Left lung (tissue), 10 donors: ENCODE results near the gene MYO1G. TPM values are rescaled to one million over a fixed set of nuclear protein-coding genes. Genes with fewer than 3 reads are reported as not detected.

Experiments used
- ATAC-seq: fragments of 200-7000 bp; cut with Tn5 transposase; one replicate; pipeline ENCODE4 v1.9.1; 2020; ENCODE audit warnings: moderate library complexity
- DNase-seq, 4 donors: peaks; one replicate each; pipeline ENCODE4 v3.0.0-alpha.2; 2013 to 2020
- H3K27ac ChIP-seq, 2 donors: fragments of 200-600 bp; sonication (generic) in 1 of 2; one replicate each; pipeline versions ENCODE4 v1.5.0 to v1.8.0; 2020 to 2021
- H3K27me3 ChIP-seq, 2 donors: fragments of 200-600 bp; sonication (generic) in 1 of 2; one replicate each; pipeline versions ENCODE4 v1.5.0 to v1.8.0; 2020 to 2021
- H3K36me3 ChIP-seq, 2 donors: fragments of 200-600 bp; sonication (generic) in 1 of 2; one replicate each; pipeline versions ENCODE4 v1.5.0 to v1.8.0; 2020 to 2021
- H3K4me1 ChIP-seq, 2 donors: fragments of 200-600 bp; one replicate each; pipeline ENCODE4 v1.8.0; 2021
- H3K4me3 ChIP-seq, 2 donors: fragments of 200-600 bp; sonication (generic) in 1 of 2; one replicate each; pipeline versions ENCODE4 v1.5.0 to v1.8.0; 2020 to 2021; ENCODE audit warnings: mild to moderate bottlenecking in 1 of 2
- H3K9me3 ChIP-seq, 2 donors: fragments of 200-600 bp; sonication (generic) in 1 of 2; one replicate each; pipeline versions ENCODE4 v1.5.0 to v1.8.0; 2020 to 2021
- CTCF ChIP-seq, 2 donors: fragments of 200-600 bp; sonication (generic) in 1 of 2; IDR thresholded peaks; one replicate each; pipeline versions ENCODE4 v1.5.0 to v1.8.0; 2021; ENCODE audit warnings: antibody characterized with exemption in 2 of 2
- intact Hi-C, 2 donors: fragments of 100-400 bp; cut with DNase I; formaldehyde crosslinking; loops; one replicate each; pipeline versions ENCODE4 v1.11.2 to v1.14.2; 2022
- polyA plus RNA-seq, 6 donors: library from polyadenylated mRNA; unstranded; fragments of 120-200 nt; gene quantifications; one replicate each; pipeline ENCODE4 v1.2.1, GENCODE V29; 2013; ENCODE audit not compliant: insufficient read length in 6 of 6
- total RNA-seq, 2 donors: library from RNA; stranded (reverse); fragmentation: NEBNext Ultra II Directional; extraction: Animal tissue kit (Norgen Biotek cat#: 25700); gene quantifications; one replicate each; pipeline ENCODE4 v1.2.1, GENCODE V29; 2021
- donor health status: DM: no; HTN: yes; CAD: no.
- donor health status: DM: no; HTN: no; CAD: no.

The MYO1G gene
- total and polyA plus RNA-seq, 8 donors = 1.1 to 40.9 (median 1.6) TPM

- no peak for ATAC-seq
- intact Hi-C loops = no loop called here
These were observed 38.4 kb upstream of the MYO1G start for GRCh38 chr7:45017253-45017652.

GRCh38 chr7:45015313-45015712 lies 36.5 kb upstream of the MYO1G start:
- DNase-seq (no peak), ATAC-seq (no peak)
- intact Hi-C loops = no loop called here
- Histone ChIP-seq H3K27me3 (no peaks in the 10 kb centered on the region), H3K4me3 (no peak overlapping the region), H3K27ac (no peak overlapping the region), H3K36me3 (peaks cover 0 to 20% of the 10 kb centered on the region in 2 donors), H3K9me3 (no peaks in the 10 kb centered on the region), H3K4me1 (peaks cover 0 to 17% of the 10 kb centered on the region in 2 donors)
- no peak for TF ChIP-seq CTCF (IDR thresholded peaks at IDR 0.05)

More at GRCh38 chr7:45017253-45017652, 38.4 kb upstream of the MYO1G start:
- H3K4me3 ChIP-seq = no peak overlapping the region
- no peaks in the 10 kb centered on the region for H3K9me3 ChIP-seq
- no peak overlapping the region for H3K27ac ChIP-seq
- H3K4me1 ChIP-seq = peaks cover 0 to 28% of the 10 kb centered on the region in 2 donors
- DNase-seq = no peak
- H3K36me3 ChIP-seq = peaks cover 0 to 19% of the 10 kb centered on the region in 2 donors
- TF ChIP-seq CTCF (IDR thresholded peaks at IDR 0.05) = no peak
- no peaks in the 10 kb centered on the region for H3K27me3 ChIP-seq

GRCh38 chr7:45013465-45013967 lies 34.7 kb upstream of the MYO1G start:
- intact Hi-C loops = no loop called here
- no peak for TF ChIP-seq CTCF (IDR thresholded peaks at IDR 0.05)
- Histone ChIP-seq H3K27me3 (no peaks in the 10 kb centered on the region), H3K36me3 (peaks cover 0 to 6% of the 10 kb centered on the region in 2 donors), H3K4me3 (no peak overlapping the region), H3K27ac (no peak overlapping the region), H3K4me1 (peaks cover 5 to 17% of the 10 kb centered on the region in 2 donors), H3K9me3 (no peaks in the 10 kb centered on the region)
- ATAC-seq (no peak), DNase-seq (no peak)

GRCh38 chr7:45007571-45008328 lies 28.9 kb upstream of the MYO1G start:
- intact Hi-C loops = no loop called here
- ATAC-seq (no peak), DNase-seq (no peak)
- Histone ChIP-seq H3K4me3 (no peak overlapping the region), H3K27me3 (no peaks in the 10 kb centered on the region), H3K36me3 (peaks cover 0 to 11% of the 10 kb centered on the region in 2 donors), H3K27ac (no peak overlapping the region), H3K4me1 (peaks cover 5 to 13% of the 10 kb centered on the region in 2 donors), H3K9me3 (no peaks in the 10 kb centered on the region)
- no peak for TF ChIP-seq CTCF (IDR thresholded peaks at IDR 0.05)

GRCh38 chr7:45007106-45007505 lies 28.3 kb upstream of the MYO1G start:
- Histone ChIP-seq H3K9me3 (no peaks in the 10 kb centered on the region), H3K27ac (no peak overlapping the region), H3K27me3 (no peaks in the 10 kb centered on the region), H3K4me1 (peaks cover 7 to 16% of the 10 kb centered on the region in 2 donors), H3K36me3 (peaks cover 0 to 5% of the 10 kb centered on the region in 2 donors), H3K4me3 (no peak overlapping the region)
- no peak for ATAC-seq
- intact Hi-C loops = no loop called here
- TF ChIP-seq CTCF (IDR thresholded peaks at IDR 0.05) = no peak
- no peak for DNase-seq
